ENCODE measurements around the gene WHRN.

Gene WHRN

DNA sequence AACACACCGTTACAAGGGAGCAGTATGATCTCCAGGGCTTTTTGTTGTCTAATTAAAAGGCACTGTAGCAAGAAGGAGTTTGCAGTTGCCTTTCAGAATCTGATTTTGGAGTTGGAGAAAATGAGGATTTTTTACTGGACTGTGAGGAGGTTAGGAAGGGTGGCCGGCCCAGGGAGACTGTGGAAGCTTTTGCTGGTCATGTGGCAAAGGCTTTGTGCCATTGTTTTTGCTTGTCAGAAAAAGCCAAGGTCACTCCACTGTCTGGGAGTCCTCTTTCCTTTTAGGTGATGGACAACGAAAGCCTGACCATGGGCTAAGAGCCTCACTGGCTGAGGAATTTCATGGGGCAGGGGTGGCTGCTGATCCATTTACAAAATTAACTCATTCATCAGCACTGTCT is 10.3 kb upstream of the WHRN start:
- no peak for DNase-seq (ENCODE audit: extremely low read depth in 1 of 2, low read depth in 1 of 2)

DNA sequence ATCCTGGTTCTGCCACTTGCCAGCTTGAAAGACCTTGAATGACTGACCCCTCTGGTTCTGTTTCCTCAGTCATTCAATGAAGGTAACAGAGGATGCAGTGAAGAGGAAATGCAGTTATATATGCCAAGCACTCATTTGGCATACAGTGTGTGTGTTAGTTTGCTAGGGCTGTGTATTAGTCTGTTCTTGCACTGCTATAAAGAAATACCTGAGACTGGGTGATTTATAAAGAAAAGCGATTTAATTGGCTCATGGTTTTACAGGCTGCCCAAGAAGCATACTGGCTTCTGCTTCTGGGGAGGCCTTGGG is 8.6 kb upstream of the WHRN start:
- DNase-seq (ENCODE audit: extremely low read depth in 1 of 2, low read depth in 1 of 2), result no peak

- no peak for DNase-seq (ENCODE audit: extremely low read depth in 1 of 2, low read depth in 1 of 2)
These were observed 8.0 kb upstream of the WHRN start for GRCh38 chr9:114513055-114513958.

DNA sequence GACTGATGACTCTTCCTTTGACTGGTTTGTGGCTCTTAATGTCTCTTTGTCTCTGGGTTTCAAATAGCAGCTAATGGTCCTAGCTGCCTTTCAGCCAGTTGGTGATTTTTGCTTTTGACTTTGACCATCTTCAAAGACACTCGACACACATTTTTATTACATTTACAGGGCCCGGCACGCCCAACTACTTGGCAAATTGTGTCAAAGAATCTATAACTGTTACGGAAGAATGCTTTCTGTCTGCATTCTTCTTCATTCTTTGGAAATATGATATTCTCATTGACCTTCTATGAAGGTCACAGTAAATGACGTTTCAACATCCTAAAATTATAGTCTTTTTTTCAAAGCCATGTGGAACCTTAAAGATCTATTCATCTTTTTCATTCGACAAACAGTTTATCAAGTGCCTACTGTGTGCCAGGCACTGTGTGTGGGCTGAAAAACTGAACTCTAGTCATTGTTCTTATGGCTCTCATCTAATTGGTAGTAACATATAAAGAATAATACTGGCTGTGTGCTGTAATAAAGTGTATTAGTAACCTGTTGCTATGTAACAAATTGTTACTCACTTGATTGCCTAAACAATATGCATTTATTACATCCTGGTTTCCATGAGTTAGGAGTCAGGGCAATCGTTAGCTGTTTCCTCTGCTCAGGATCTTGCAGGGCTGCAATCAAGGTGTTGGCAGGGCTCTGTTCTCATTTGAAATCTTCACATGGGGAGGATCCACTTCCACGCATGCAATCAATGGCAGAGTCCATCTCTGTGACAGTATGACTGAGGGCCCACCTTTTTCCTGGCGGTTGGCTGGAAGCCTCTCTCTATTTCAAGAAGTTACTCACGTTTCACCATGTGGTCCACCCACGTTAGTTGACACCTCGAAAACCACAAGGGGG is 7.0 kb upstream of the WHRN start:
- DNase-seq (ENCODE audit: extremely low read depth in 1 of 2, low read depth in 1 of 2), result no peak

DNA sequence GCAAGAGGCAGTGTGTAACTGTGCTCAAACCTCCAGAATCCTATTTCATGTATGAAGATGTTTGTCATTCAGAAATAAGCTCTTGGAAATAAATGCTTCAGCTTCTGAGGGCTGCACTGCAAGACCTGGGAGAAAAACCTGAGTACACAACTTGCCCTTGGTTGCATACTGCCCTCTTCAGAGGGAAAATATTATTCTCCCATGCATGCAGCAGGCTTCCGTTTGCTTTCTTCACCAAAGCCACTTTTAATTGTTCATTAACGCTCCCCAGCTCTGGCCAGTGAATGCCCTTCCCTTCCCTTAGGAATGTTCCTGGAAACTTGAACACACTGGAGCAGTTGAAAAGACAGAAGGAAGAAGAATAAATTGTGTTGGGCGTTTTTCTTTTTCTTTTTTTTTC is 2.5 kb upstream of the WHRN start:
- DNase-seq (ENCODE audit: extremely low read depth in 1 of 2, low read depth in 1 of 2), result no peak

DNA sequence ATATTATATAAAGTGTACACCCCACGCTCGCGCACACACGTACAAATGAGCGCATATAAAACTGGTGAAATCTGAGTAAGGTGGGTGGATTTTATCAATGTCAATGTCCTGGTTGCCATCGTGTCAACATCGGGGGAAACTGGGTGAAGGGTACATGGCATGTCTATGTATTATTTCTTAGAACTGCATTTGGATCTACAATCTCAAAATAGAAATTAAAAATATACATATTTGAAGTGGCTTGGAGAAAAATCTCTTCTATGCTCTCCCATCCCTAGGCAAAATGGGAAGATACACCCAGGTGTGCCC is 763 bp upstream of the WHRN start:
- DNase-seq (ENCODE audit: extremely low read depth in 1 of 2, low read depth in 1 of 2), result no peak

DNA sequence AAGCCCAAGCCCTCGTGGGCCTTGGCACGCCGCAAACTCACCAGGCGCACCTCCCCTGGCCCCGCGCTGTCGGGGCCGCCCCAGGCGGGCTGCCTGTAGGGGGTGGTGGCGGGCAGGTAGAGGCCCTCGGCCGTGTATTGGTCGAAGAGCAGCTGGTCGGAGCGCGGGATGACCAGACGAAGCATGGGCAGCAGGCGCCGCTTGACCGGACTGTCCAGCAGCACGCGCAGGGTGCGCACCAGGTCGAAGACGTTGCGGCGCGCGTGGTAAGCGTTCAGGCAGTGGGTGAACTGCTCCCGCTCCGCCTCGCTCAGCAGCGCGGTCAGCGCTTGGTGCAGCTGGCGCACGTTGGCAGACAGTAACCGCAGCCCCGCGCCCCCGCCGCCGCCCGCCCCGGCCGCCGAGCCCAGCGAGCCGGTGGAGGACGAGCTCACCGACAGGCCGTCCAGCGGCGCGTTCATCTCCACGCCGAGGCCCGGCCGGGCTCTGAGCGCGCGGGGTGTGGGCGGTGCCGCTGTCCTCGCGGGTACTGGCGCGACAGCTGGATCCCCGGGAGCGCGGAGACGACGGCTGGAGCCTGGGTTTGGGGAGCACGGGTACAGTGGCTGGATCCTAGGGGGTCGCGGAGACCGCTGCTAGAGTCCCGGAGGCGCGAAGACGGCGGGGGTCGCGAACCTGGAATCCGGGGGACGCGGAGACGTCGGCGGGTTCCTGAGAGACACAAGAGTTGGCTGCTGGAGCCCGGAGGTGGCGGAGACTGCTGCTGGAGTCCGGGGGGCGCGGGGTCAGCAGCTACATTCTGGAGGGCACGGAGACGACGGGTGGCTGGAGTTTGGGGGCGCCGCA is 709 bp downstream of the WHRN start:
- peak in 1 of 2 donors; percentile 12 for DNase-seq (ENCODE audit: extremely low read depth in 1 of 2, low read depth in 1 of 2)

DNA sequence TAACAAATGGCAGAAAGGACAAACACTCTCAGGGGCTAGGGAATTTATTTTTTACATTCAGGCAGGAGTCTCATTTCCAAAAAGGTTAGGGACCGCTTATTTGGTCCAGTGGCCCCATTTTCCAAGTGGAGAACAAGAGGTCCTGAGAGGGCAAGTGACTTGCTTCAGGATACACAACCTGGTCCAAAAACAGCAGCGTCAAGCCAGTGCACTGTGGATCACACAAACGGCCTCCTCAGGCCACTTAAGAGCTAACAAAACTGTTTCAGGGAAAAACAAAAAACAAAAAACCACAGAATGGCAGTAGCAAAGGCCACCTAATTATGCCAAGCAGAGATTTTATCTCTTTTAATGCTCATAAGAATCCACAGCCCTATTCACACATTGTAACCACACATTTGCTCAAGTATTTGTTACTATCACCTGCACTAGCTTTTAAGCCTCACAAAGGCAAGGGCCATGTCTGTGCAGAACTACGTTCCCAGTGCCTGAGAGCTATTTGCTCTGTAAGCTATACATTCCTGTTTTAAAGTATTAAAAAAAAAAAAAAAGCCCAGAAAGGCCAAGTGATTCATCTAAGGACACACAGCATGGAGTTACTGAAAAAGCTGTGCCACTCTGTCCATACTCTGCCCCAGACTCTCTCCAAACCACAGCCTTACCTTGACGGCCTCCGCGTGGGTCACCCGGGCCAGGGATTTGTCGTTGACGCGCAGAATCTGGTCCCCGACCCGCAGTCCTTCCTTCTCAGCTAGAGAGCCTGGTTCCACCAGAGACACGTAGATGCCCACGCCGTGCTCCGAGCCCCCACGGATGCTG is 1.5 kb downstream of the WHRN start:
- no peak for DNase-seq (ENCODE audit: extremely low read depth in 1 of 2, low read depth in 1 of 2)

GRCh38 chr9:114503009-114503408 is 2.3 kb downstream of the WHRN start:
- no peak for DNase-seq (ENCODE audit: extremely low read depth in 1 of 2, low read depth in 1 of 2)

GRCh38 chr9:114501796-114502682 is 3.2 kb downstream of the WHRN start:
- DNase-seq (ENCODE audit: extremely low read depth in 1 of 2, low read depth in 1 of 2), result no peak

- DNase-seq (ENCODE audit: extremely low read depth in 1 of 2, low read depth in 1 of 2), result no peak
These were observed 4.5 kb downstream of the WHRN start for GRCh38 chr9:114500697-114501292.

DNA sequence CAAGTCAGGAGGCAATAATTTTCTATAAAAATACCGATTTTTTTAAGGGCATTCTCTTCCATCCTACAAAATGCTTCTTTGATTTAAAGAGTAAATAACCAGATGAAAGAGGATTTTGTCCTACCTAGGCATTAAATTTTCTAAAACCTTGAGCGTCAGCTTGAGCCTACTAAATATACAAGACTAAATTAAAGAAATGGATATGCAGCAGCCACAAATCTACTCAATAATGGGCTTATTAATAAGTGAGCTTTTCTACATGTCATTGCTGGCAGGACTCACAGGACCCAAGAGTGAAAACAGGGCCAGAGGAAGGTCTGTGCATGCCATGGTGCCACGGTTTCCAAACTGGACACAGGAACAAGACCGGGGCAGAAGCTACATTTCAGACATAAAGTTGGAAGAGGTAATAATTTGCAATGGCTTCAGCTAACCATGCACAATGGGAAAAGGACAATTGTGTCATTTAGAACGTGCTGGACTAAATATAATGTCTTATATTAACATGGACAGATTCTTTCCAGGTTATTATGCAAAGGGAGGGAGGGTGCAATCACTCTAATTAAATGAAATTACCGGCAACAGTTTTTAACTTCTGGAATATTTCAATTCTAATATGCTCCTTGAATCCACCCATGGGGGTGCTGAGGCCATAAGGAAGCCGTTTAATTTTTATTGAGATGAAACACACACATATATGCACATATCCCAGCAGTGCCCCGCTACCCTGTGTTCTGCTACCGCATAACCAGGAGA is 5.2 kb downstream of the WHRN start:
- DNase-seq (ENCODE audit: extremely low read depth in 1 of 2, low read depth in 1 of 2), result no peak

DNA sequence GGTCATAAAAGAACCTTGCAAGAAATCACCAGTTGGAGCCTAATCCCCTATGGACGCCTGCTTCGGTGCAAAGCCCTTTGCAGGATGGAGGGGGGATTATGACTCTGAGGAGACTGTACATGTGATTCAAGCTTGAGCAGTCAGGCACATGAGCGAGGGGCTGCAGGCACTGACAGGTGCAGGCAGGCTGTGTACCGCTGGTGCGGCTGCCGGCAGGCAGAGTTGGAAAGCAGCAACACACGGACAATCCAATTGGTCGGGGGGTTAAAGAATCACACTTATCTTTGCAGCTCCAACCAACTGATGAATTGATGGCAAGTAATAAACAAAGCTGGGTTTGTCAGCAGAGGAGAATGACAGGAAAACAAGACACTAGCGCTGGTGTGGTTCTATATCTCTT is 5.7 kb downstream of the WHRN start:
- DNase-seq (ENCODE audit: extremely low read depth in 1 of 2, low read depth in 1 of 2), result no peak

GRCh38 chr9:114497727-114498382 is 7.4 kb downstream of the WHRN start:
- no peak for DNase-seq (ENCODE audit: extremely low read depth in 1 of 2, low read depth in 1 of 2)

- no peak for DNase-seq (ENCODE audit: extremely low read depth in 1 of 2, low read depth in 1 of 2)
These were observed 8.0 kb downstream of the WHRN start for GRCh38 chr9:114497236-114497635.

- DNase-seq (ENCODE audit: extremely low read depth in 1 of 2, low read depth in 1 of 2), result no peak
These were observed 9.3 kb downstream of the WHRN start for GRCh38 chr9:114496011-114496410.

GRCh38 chr9:114494776-114495569 is 10.3 kb downstream of the WHRN start:
- no peak for DNase-seq (ENCODE audit: extremely low read depth in 1 of 2, low read depth in 1 of 2)
